Sigmoid colon (tissue), 4 donors: Measurements from ENCODE around the gene SLC6A11.

Experiments
- CTCF ChIP-seq, 4 experiments: fragments of 450-650 bp in 3 of 4; fragments of 200-600 bp in 1 of 4; IDR thresholded peaks; one replicate each; pipeline ENCODE4 v1.5.1; 2016 to 2019; ENCODE audit warnings: antibody characterized with exemption in 4 of 4, mild to moderate bottlenecking in 3 of 4, moderate library complexity in 2 of 4
- EP300 ChIP-seq, 4 donors: sonication (generic); formaldehyde crosslinking; IDR thresholded peaks; one replicate each; pipeline ENCODE4 v1.6.1; 2017; ENCODE audit warnings: antibody characterized with exemption in 4 of 4
- POLR2A ChIP-seq, 2 donors: fragments of 450-650 bp; IDR thresholded peaks; one replicate each; pipeline ENCODE4 v1.6.1; 2016; ENCODE audit warnings: antibody characterized with exemption in 2 of 2, mild to moderate bottlenecking in 2 of 2, moderate library complexity in 2 of 2
- POLR2AphosphoS5 ChIP-seq, 4 donors: sonication (generic); formaldehyde crosslinking; IDR thresholded peaks; one replicate each; pipeline ENCODE4 v1.6.1; 2017; ENCODE audit warnings: antibody characterized with exemption in 4 of 4

- TF ChIP-seq POLR2AphosphoS5 (IDR thresholded peaks at IDR 0.05), result no peak
- no peak for TF ChIP-seq CTCF (IDR thresholded peaks at IDR 0.05)
- no peak for TF ChIP-seq POLR2A (IDR thresholded peaks at IDR 0.05)
- no peak for TF ChIP-seq EP300 (IDR thresholded peaks at IDR 0.05)
Measured at GRCh38 chr3:10774825-10775224, 41.2 kb upstream of the SLC6A11 start.
